SKM-1 (cell line): Measurements from ENCODE around the gene S100A16.

Experiments used
- DNase-seq: peaks from one replicate; lab custom pipeline; 2025; ENCODE audit not compliant: unreplicated experiment; lab: John Stamatoyannopoulos, UW

The S100A16 gene

DNA sequence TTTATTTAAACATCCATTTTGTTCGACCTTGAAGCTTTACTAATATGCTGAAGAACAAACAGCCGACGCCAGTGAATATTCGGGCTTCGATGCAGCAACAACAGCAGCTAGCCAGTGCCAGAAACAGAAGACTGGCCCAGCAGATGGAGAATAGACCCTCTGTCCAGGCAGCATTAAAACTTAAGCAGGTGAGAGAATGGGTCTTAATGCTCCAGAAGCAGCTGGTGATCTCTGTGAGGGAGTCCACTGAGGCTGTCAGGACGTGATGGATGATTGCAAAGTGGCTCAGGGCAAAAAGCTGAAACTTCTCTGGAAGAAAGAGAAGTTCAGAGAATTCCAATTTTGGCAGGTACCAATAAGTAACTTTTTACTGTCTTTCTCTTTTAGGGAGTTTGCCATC, 25.3 kb upstream of the S100A16 start:
- DNase-seq, result no peak

GRCh38 chr1:153636312-153636711, 23.4 kb upstream of the S100A16 start:
- no peak for DNase-seq

DNA sequence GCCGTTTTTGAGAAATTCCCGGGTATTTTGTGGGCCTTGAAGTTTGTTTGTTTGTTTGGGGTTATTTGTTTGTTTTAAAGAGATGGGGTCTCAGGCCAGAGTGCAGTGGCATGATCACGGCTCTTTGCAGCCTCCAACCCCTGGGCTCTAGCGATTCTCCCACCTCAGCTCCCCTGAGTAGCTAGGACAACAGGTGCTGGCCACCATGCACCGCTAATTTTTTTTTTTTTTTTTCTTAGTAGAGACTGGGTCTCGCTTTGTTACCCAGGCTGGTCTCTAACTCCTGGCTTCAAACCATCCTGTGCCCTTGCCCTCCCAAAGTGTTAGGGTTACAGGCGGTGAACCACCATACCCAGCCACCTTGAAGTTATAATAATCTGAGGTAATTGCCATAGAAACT, 22.9 kb upstream of the S100A16 start:
- no peak for DNase-seq

DNA sequence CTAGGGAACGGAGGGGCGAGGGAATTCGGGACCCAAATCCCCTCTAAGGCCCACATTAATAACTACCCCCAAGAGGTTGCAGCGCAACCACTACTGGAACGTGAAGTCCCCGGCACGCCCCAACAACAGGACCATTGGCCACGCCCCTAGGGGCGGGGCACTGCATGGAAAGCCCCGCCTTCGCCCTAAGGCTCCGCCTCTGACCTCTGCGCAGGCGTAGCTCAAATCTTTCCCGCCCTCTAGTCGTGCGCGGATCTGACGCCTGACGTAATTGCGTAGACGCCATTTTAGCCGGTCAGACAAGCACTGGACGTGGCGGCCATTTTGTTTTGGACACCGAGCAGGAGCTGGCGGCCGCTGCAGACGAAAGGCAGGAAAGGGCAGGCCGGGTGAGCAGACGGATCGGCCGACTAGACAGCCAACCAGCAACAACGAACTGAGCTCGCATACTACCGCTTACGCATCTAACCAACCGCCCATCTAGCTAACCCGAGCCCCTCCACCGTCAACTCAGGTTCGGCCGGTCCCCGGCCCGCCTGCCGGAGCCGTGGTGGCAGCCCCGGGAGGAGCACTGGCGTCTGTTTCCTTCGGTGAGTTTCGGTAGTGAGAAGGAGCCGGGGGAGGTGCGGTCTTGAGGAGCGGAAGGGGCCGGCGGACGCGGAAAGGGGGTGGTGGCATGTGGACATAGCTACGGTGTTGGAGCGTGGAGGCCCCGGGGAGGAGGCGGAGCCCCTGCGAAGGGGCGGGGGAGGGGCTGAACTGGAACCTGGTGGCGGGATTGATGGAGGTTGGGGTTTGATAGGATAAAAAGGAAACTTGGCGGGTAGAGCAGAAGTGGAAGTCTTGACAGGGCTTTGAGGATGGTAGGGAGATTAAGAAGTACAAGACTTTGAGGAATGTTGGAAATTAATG, 21.1 kb upstream of the S100A16 start, which contains the start of gene CHTOP:
Gene CHTOP, plus strand, starts transcription at position 313 of the 912 bp plus-strand sequence. CDS start 2,523 bp downstream, outside the sequence.
- DNase-seq, result peak; percentile 98

DNA sequence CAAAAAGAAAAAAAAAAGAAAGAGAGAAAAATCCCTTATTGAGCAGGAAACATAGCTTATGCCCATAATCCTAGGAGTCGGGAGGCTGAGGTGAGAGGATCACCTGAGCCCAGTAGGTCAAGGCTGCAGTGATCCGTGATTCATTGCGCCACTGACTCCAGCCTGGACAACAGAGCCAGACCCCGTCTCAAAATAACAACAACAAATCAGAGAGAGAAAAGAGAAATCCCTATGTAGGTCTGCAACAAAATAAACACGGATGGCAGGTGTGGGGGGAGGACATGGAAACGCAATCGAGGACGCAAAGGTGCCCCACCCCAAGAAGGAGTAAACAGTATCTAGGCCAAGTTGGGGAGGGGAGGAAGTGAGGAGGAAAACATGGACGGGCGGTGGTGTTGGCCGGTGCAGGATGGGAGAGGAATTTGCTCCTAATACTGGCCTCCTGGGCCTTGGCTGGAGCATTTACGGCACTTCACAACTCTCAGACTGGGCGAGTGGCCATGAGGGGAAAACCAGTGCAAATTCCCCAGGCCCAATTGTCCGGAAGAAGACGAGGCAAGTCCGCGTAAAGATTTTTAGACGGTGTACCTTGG, 20.3 kb upstream of the S100A16 start:
- no peak for DNase-seq

DNA sequence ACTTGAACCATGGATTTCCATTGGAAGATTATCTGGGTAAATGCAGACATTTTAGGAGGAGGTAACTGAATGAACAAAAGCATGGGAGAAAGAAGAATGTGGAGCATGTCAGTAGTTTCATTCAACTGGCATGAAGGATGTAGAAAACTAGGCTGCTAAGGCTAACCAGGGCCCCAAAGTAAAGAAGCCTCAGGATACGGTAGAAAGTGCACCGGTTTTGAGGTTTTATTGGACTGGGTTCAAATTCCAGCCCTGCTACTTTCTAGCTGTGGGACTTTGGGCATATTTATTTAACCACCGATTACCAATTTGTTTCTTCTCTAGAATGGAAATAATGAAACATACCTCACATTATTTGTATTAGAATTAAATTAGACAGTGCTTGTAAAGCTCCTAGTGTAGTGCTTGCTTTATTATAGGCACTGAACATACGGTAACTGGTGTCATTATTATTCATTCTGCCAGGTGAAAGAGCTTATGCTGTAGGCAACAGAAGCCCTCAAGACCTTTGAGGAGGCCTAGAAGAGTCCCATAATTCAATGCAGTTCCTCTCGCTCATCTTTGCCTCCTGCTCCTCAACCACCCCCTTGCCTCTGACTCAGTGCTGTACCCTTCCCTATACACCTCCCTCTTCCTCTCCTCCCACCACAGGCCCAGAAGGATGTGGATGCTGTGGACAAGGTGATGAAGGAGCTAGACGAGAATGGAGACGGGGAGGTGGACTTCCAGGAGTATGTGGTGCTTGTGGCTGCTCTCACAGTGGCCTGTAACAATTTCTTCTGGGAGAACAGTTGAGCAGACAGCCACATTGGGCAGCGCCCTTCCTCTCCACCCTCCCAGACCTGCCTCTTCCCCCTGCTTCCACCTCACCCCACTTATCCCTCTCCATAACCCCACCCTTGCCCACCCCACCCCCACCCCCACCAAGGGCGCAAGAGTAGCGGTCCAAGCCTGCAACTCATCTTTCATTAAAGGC, 18.4 kb upstream of the S100A16 start:
- no peak for DNase-seq

DNA sequence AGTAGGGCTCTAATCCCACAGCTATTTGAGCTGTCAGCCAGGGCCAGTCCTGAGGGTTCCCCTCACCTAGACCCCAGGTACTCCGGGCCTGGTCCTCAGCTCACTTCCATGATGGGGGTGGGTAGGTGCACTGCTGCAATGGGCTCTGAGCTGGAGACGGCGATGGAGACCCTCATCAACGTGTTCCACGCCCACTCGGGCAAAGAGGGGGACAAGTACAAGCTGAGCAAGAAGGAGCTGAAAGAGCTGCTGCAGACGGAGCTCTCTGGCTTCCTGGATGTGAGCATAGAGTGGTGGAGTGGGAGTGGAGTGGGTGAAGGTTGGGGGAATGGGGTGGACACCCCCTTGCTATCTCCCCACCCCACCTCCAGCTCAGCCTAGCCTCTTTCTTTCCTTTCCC, 17.4 kb upstream of the S100A16 start:
- no peak for DNase-seq

DNA sequence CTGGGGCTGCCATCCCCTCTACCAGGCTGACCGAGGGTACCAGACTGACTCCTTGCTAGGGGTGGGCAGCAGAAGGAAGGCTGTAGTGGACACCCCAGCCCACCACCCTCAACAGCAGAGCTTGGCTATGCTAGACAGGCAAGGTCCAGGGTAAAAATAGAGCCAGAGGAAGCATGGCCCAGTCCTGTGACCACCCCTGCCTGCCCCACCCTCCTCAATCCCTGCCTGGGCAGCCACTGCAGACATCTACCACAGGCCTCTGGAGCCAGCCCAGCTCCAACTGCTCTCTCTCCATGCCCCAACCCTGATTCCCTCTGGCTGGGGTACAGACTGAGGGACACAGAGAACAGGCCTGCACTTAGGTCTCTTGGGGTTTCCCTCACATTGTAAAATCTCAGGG, 17.0 kb upstream of the S100A16 start:
- DNase-seq, result no peak

- DNase-seq, result no peak
These were observed 16.4 kb upstream of the S100A16 start for GRCh38 chr1:153629343-153629665.

- no peak for DNase-seq
These were observed 15.9 kb upstream of the S100A16 start for GRCh38 chr1:153628638-153629342.

- no peak for DNase-seq
These were observed 15.0 kb upstream of the S100A16 start, which contains the start of gene S100A1 for GRCh38 chr1:153627715-153628626. S100A1 (plus strand) TSS chr1:153628434; CDS start chr1:153630522, 2,088 bp downstream.

DNA sequence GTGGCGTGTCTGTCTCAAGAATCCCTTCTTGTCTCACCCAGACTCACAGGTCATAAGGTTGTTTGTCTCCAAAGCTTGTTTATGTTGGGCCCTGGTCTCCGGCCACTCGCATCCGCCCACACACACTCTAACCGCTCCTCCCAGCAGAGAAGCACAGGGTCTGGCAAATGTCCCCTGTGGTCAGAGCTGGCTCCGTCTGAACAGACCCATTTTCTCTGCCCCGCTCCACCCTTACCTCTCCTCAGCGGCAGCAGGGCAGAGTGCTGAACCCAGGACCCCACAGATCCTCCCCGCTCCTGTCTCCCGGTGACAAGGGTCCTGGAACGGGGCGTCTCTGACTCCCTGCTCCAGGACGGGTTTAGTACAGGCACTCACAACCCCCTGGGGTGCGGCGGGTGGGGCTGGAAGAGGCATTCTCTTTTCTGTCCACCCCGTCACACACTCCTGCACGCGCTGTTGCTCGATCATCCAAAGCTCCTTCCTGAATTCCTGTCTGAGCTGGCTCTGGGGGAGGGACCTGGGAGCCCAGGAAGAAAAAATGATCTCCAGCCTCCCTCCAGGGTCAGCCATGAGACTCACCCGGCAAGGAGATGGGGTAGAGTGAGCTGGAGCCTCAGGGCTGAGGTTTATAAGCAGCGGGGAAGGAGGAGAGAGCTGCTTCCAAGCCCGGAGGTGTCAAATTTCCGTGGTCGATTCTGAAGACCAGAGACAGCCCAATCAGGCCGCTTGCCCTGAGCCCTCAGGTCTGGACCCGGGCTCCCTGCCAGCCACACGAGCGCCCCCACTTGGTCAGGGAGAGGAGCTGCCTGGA, 14.2 kb upstream of the S100A16 start, which contains the start of gene S100A13:
Gene S100A13, minus strand, starts transcription at position 602 of the 811 bp plus-strand sequence. CDS start 1,033 bp downstream, outside the sequence.
- no peak for DNase-seq

GRCh38 chr1:153626477-153626903, 13.6 kb upstream of the S100A16 start:
- no peak for DNase-seq

- no peak for DNase-seq
These were observed 12.2 kb upstream of the S100A16 start for GRCh38 chr1:153624965-153625611.

DNA sequence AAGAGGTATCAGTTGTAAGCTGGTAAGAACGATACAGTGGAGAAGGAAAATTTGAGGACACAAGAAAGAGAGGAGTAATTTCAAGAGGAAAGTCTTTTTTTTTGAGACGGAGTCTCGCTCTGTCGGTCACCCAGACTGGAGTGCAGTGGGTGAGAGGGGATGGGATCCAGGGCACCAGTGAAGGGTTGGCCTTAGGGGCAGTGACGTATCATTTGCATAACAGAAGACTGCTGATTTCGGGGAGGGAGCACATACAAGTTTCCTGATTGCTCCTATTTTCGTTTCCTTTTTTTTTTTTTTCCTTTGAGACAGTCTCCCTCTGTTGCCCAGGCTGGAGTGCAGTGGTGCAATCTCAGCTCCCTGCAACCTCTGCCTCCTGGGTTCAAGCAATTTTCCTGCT, 10.2 kb upstream of the S100A16 start:
- DNase-seq, result no peak

GRCh38 chr1:153619171-153619570, 6.2 kb upstream of the S100A16 start:
- no peak for DNase-seq

GRCh38 chr1:153617663-153618062, 4.7 kb upstream of the S100A16 start:
- no peak for DNase-seq

- DNase-seq, result no peak
These were observed 4.0 kb upstream of the S100A16 start for GRCh38 chr1:153616917-153617311.
